ENCODE results near the gene MRPL3.

MRPL3 gene

DNA sequence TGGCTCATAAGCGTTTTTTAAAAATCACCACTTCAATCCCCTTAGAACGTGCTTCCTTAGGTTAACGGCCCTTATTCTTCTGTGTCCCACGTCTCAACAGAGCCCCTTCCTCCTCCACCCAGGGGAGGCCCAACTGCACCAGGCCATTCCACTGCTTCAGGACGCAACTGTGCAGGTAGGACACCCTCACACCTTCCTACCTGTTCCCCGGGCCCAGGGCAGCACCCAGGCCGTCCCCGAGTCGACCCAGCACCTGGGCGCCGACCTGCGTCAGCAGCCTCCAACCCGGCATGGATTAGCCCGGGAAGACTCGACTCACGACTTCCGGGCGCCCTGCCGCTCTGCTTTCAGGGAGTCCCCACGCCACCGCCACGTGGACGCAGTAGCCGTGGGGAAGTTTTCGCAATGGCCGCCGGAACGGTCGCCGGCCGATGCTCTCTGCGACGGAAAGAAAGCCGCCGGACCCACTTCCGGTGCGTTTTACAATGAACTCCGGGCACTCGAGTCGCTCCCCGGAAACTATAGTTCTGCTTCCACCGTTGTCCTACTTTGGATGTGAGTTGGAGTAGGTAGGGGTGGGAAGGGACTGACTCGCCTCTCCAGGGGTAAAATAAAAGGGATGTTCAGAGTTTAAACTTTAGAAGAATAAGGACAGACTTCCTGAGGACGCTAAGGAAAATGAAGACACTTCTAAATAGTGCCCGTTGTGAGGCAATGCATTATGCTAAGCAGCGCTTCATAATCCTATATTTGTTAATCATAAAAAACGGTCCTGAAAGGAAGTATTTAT is at the start of gene MRPL3:
TSS of gene MRPL3 (minus strand) at position 442 of the 790 bp plus-strand sequence. CDS start at position 292, 150 bp downstream.
- DNase-seq: peak; percentile 94

DNA sequence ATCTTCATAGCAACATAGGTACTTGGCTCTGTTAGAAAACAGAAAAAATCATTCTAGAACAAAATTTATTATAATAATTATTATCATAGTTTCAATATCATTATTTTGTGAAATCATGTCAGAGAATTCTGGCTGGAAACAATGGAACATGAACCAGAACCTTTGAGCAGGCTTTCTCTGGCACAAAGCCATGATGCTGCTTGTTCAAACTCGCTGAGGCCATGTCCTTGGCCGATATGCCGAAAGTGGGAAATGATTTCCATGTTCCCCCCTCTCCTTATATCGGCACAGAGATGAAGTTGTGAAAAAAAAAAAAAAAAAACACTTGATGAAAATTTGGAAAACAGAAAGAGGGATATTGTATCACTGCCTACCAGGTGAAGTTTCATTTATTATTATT is 49.0 kb upstream of the MRPL3 start:
- no peak for DNase-seq

DNA sequence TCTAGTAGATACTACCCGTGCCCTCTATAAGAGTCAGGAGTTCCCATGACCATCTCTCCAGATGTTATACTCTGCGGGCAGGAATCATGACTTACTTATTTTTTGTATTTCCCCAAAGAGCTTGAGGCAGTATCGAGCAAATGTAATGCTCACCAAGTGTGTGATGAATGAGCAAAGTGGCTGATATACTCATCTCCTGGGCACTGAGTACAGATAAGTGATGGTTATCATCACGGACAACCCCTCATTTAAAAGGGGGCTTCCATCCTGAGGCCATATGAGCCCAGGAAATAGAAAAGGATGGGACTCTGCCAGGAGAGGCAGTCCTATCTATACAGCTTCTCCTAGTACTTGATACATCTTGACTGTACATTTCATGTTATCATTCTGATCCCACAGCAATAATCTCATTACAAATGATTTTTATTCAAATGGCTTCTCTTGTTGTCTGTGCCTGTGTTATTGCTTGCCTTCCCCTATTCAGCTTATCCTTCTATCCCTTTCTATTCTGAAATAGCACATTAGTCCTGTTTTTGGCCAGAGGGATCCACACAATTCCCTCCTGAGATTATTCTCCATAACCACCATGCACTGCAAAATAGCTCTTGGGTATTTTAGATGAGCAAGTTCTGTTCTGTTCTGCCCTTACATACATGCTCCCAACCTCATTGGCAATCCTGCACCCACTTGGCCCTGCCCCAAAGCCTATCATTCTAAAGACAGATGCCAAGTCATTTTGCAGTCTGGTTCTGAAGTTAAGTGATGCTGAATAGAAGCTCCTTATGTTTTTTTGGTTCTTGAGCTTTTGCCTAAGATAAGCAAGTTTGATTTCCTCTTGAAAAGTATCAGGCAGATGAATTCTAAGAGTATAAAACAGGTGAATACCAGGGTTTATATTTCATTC is 48.0 kb upstream of the MRPL3 start:
- DNase-seq: no peak

DNA sequence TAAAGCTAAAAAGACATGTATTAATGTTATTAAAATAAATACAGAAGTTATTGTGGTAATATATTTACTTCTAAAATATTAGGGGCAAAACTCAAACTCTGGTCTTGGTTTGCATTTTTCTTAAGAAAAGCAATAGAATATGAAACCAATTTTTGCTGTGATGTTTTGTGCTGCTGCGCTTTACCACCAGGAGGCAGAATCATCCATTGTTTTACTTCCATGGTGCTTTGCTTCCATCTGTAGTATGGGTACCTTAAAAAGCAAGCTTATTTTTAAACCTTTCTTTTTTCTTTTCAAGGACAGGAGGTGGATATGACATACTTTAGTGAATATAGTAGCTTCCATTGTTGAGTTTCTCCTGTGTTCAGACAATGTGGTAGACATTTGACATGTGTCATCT is 46.6 kb upstream of the MRPL3 start:
- no peak for DNase-seq

DNA sequence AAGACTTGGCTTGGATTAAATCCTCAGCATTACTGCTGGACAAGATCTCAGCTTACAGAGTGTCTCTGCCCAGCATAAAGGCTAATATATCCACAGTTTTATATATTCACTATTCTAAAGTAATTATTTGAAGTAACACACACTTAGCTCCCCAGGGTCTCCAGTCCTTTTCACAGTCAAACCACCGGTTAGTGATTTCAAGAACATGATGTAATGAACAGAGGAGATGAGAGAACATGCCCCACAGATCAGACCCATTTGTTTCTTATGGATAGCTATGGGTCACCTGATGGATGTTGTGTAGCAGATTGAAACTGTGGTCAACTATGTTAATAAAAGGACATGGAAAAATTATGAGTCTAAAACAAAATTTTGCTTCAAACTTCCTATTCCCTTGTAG is 44.8 kb upstream of the MRPL3 start:
- no peak for DNase-seq

DNA sequence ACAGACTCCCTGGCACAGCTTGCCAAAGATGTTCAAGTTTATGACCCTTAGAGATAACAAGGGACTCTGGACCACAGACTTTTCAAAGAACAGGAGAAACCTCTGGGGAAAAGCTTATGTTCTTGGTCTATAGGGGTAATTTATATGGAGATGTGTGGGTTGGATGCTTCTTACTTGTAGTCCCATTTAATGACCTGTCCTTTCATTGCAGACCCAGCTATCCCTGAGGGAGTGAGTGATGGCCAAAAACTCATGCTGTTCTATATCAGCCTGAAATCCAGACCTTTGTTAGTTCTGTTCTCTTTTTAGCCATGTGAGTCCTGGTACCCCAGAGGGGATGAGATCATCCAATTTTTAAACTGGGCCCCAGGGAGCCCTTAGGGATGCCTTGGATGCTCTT is 43.7 kb upstream of the MRPL3 start:
- DNase-seq: no peak

DNA sequence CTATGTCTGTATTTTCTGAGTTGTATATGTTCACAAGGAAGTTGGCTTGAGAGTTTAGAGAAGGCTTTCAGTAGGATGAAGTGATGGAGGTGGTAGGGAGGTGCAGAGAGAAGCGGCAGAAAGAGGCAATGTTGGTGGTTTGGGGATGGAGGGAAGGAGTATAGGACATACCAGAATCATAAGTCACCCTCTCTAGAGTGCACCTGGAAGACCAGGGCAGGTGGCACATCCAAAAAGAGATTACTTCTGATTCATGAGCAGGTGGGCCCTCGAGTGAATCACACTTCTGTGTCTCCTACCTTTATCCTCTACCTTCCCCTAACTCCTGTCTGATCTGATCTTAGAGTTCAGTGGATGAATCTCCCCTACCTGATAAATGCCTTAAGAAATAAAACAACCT is 41.8 kb upstream of the MRPL3 start:
- DNase-seq: no peak

DNA sequence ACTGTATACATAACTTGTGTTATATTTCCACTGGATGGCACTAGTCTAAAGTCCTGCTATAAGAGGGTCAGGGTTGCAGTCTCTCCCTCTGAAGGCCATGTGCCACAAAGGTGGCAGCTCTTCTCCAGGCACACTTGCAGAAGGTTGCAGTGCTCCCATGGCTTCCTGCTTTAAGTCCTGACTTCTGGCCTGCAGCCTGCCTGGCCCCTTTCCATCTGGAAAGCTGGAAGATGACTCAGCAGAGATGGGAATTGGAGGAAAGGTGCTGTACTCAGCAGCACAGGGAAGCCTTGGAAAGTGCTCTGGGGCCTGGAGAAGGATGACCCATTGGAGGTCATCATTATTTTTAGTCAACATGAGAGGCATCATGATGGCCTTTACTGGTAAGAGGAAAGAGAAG is 40.9 kb upstream of the MRPL3 start:
- no peak for DNase-seq

DNA sequence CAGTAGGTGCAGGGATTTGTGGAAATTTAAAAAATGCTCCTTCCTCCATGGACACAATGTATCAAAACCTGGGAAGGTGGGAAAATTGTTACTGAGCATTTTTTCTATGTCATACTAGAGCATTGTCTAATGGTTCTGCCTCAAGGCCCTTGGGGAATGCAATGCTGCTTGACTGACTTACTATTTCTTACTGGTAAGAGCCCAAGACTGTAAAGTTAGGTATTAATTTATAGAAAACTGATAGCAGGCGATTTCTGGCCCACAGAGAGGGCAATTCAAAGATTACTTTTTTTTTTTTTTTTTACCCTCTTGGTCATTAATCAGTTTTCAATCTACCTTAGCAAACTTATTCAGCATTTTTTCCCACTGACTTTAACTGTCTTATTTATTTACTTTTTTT is 38.5 kb upstream of the MRPL3 start:
- no peak for DNase-seq

DNA sequence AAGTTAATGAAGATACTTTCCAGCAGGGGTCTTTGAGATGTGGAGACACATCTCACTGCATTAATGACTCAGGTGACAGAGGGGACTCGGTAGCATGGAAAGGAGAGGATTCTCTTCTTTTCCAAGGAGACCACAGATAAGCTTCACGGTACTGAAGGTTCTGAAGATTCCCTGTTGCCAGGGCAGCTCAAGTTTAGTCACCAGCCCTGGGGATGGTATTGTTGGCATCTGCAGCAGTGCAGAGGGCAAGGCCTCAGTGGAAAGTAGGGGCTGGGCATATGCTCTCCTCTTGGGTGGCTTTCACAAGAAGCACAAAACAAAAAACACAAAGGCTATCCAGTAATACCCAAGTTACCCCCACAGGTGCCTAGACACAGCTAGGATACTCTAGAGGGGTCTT is 38.0 kb upstream of the MRPL3 start:
- DNase-seq: no peak

DNA sequence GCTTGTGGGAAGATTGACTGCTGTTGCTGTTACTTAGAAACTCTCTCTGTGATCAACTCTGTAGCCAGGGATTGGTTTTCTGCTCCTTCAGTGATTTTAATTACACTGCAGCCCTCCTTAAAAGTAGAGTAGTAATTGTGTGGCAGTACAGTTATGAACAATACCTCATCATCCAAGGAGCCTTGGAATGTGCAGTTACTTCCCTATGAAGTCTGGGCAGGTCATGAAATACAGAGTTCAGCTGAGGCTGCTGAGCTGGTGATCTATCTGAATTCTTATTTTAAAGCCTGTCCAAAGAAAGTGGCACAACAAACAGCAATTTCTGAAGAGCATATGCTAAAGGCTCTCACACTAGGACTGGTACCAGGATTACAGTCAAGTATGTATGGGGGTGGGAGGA is 37.4 kb upstream of the MRPL3 start:
- no peak for DNase-seq

DNA sequence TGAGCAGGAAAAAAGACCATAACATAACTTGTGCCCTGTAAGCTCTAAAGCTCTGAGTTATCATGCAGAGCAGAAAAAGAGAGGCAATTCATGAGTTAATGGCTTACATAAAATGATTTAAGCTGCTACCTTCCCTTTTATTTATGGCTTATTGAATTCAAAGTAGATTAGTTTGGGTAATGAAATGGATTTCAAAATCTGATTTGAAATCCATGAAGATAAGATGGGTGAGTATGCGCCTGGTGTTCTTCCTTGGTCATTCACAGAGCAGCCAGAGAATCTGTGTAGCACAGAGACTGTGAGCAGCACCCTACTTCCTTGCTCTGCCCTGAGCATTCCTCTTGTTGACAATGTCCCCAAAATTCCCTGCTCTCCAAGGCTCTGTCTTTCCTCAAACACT is 36.2 kb upstream of the MRPL3 start:
- no peak for DNase-seq

DNA sequence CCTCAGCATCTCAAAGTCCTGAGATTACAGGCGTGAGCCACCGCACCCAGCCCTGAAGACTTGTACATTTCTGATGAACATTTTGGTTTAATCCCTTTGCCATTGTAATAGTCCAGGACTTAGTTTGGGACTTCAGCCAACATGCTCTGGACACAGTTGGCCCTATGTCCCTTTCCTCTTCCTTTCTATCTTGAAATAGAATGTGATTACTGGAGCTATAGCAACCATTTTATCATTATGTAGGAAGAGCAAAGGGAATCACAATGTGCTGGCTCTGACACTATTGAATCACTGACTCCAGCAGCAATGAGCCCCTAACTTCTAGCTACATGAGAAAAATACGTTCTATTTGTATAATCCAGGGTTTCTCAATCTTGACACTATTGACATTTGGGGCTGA is 34.8 kb upstream of the MRPL3 start:
- no peak for DNase-seq

DNA sequence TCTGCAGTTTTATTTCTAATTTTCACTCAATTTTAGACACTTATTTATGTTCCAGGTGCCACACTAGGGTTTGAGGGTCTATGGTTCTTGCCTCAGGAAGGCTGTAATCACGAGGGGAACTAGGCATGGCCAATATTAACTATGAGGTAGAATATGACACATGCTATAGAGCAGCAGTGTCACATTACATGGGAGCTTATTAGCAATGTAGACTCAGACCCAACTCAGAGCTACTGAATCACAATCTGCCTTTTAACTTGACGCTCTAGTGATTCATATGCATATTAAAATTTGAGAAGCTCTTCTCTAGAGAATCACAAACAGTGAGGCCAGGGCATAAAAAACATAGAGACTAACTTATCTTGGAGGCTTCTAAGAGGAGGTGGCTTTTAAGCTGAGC is 32.8 kb upstream of the MRPL3 start:
- no peak for DNase-seq

DNA sequence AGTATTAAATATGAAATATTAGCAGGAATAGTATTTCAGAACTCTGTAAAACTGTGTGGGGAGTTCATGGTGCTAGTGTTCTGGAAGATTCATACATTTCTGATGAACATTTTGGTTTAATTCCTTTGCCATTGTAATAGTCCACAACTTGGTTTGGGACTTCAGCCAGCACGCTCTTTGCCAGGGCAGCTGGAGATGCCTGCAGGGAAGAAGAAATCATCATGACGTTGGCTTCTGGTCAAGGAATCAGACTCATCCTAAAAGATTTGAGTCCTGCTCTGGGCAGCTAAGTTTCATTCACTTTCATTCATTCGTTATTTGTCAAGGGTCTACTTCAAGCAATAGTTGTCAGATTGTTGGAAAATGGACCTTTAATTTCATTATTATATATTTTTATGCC is 32.4 kb upstream of the MRPL3 start:
- DNase-seq: no peak

DNA sequence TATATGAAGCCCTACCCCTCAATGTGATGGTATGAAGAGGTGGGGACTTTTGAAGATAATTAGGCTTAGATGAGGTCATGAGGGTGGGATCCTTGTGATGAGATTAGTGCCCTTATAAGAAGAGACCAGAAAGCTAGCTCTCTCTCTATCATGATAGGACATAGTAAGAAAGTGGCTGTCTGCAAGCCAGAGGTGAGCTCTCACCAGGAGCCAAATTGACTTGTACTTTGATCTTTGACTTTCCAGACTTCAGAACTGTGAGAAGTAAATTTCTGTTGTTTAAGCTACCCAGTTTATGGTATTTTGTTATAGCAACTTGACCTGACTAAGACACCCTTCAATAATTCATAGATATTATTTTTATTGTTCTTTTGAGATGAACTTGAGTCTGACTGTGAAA is 29.9 kb upstream of the MRPL3 start:
- DNase-seq: no peak

DNA sequence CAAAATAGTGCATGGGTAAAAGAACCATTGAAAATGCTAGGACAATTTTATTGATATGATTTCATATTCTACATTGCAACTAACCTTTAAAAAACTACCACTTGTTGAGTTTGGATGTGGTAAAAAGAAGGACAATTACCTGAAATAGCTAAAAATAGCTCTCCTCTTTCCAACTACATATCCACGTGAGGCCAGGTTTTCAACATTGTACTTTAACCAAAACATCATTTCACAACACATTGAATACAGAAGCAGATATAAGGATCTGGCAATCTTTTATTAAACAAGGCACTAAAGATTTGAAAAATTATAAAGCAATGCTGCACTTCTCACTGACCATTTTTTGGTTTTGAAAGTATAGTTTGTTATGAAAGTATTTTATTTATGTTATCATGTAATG is 28.1 kb upstream of the MRPL3 start:
- DNase-seq: no peak

DNA sequence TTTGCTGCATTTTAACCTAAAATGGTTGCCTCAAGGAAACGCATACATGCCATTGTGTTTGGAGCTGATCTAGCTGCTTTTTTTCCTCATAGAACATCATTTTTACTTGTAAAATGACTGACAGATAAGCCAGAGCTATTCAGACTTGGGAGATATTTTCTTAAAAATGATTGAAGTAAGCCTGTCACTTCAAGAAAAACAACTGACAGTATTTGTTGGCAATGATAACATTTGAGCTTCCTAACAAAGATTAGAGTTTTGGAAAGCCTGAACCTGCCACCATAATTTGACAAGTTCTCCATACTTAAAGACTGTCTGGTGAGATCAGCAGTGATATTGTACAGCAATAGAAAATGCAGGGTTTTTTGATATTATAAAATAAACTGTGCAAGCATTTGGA is 27.6 kb upstream of the MRPL3 start:
- DNase-seq: no peak

DNA sequence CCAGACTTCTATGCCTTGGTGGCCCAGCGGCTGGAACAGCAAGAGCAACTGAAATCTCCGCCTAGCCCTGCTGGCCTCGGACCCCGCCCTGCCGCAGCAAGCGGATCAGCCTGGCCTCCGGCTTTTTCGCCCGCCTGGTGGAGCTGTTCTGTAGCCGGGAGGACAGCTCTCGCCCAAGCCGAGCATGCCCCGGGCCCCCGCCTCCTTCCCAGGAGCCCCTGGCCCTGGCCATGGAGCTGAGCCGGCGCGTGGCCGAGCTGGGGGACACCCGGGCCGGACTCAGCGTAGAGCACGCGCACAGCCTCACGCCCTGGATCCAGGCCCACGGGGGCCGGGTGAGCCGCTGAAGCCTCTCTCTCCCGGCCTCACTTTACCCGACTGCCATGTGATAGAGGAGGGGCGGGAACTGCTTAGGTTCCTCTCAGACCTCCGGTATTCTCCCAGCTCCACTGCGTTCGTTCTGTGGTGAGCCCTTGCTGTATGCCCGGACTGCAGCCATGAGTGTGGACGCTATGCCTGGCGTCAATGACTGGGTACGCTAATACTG is 24.1 kb upstream of the MRPL3 start:
- no peak for DNase-seq

DNA sequence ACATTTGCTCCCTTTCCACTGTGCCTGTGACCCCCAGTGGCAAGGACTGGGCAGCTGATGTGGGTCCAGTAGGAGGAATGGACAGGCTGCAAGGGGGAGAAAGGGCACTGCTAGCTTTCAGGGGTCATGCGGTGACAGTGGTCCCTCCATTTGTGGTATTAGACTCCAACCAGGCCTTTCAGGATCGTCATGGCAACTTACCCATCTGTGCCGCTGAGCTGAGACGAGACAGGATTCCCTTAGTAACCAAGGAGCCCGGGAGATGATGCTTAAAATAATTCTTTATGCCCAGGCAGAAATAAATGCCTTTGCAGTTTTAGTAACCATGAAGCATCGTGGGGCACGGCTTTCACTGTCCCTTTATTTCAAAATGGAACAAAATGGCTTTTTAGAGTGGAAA is 15.9 kb upstream of the MRPL3 start:
- DNase-seq: no peak

DNA sequence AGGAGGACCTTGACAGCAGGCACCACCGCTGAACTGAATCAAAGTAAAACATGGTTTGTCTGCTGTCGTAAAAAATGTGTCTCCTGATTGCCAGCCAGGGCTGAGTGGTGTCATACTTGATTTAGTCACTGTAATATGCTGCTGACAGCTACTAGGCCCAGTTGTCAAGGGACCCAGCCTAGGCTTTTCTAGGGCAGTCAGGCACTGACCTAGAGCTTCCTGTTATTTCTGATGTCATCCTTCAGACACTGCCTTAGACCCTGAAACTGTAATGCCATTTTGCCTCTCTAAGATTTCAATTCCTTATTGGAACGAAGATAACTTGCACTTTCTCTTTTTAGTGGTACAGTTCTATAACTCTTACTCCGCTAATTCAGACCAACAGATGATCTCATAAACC is 2.6 kb upstream of the MRPL3 start:
- DNase-seq: no peak

DNA sequence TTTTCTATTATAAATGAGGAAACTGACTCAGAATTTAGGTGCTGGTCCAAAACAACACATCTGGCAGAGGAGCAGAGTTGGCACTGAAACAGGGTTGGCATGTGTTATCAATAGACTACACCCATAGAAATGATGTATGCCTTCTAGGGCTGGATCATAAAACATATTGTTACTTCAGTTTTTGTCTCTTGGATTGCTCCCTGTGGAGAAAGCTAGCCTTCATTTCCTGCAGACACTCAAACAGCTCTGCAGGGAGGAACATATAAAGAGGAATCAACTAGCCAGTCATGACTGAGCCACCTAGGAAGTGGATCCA is 507 bp upstream of the MRPL3 start:
- DNase-seq: no peak

DNA sequence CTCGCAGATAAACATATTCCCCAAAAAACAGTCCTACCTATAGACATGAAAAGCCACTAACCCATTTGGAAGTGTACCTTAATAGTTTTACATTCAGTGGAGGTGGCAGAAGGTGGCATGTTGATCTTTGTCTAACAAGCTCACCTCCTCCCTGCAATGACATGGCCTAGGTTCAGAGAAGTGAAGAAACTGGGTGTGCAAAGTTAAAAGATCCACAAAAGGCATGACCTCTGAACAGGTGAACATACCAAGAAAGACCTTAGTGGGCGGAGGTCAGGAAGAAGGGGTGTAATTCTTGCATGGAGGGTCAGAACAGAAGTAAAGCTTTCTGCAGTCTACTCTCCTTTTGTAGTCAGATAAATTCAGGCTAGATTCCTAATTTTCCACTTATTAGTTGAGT is 822 bp downstream of the MRPL3 start:
- DNase-seq: no peak

DNA sequence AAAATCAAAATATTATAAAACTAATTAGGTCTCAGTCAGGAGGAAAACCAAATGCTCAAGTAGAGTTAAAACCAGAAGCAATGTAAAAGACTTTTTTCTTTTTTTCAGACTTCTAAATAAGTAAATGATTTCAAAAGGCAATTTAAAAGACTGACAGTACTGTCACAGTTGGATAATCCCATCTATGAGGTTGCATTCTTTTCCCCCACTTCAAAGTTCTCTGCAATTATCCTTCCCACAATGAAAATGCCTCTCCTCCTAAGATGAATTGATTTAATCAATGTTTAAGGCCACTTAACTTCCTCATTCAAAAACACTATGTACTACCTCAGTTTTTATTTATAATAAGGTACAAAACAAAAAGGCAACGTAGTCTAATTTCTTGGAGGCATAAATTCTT is 8.1 kb downstream of the MRPL3 start:
- DNase-seq: no peak

All from activated effector memory CD4-positive, alpha-beta T cell treated with anti-CD3 and anti-CD28 coated beads, Interleukin-2, amount 50 U/mL, for 16 hours (primary cell).